Right cardiac atrium (tissue), 5 donors: Measurements from ENCODE around the gene PPDPF. TPM values are rescaled to one million over a fixed set of nuclear protein-coding genes. Genes with fewer than 3 reads are reported as not detected.
"Not testable (repeated sequence)": the region's sequence is repeated elsewhere in the genome, so short reads cannot be mapped to it uniquely, and the experiment has no call there.

Experiments
- ATAC-seq, 2 donors: fragments of 200-7000 bp; cut with Tn5 transposase; one replicate each; pipeline versions ENCODE4 v1.8.0 to v1.9.1; 2020; ENCODE audit warnings: moderate library complexity in 2 of 2, mild to moderate bottlenecking in 1 of 2
- DNase-seq, 3 donors: peaks; one replicate each; pipeline ENCODE4 v3.0.0-alpha.2; 2020
- H3K27ac ChIP-seq: one replicate; pipeline ENCODE4 v1.5.1; 2013; ENCODE audit warnings: mild to moderate bottlenecking, low read length, control low read depth, moderate library complexity
- H3K27me3 ChIP-seq: one replicate; pipeline ENCODE4 v1.6.1; 2013; ENCODE audit not compliant: control insufficient read depth, insufficient read depth
- H3K4me1 ChIP-seq: one replicate; pipeline ENCODE4 v1.6.1; 2013; ENCODE audit warnings: low read length; ENCODE audit not compliant: control insufficient read depth, insufficient read depth
- H3K4me3 ChIP-seq: one replicate; pipeline ENCODE4 v1.5.1; 2013; ENCODE audit warnings: low read length, control low read depth
- H3K9me3 ChIP-seq: one replicate; pipeline ENCODE4 v1.6.1; 2013; ENCODE audit warnings: low read length; ENCODE audit not compliant: control insufficient read depth
- WGBS: extraction: QIAGEN DNeasy Blood & Tissue Kit; methylation state at CpG from one replicate; pipeline ENCODE4 v1.1.7; 2013; 5-methylcytosine and 5-hydroxymethylcytosine counted together
- intact Hi-C, 4 donors: fragments of 100-400 bp; cut with DNase I; formaldehyde crosslinking; loops; one replicate each; pipeline versions ENCODE4 v1.11.0 to v1.14.0; 2022 to 2023
- polyA plus RNA-seq: library from polyadenylated mRNA; stranded (reverse); fragments of 200-250 nt; gene quantifications from one replicate; pipeline ENCODE4 v1.2.3, GENCODE V29; 2013
- total RNA-seq, 4 donors: library from RNA; stranded (reverse); fragmentation: NEBNext Ultra II Directional; extraction: Animal tissue kit (Norgen Biotek cat#: 25700); gene quantifications; one replicate each; pipeline ENCODE4 v1.2.1, GENCODE V29; 2021
- donor health status: healthy with polysubstance abuse.
- donor health status: DM: no; HTN: yes; CAD: no.
- donor health status: DM: no; HTN: no; CAD: no.
- donor health status: DM: no; HTN: yes; CAD: no; lungs with severe emphysema.
- donor health status: DM: yes; HTN: yes; CAD: no.

PPDPF gene
- total and polyA plus RNA-seq, 5 donors = 143 to 276 (median 236) TPM

- peaks cover 3% of the 10 kb centered on the region for H3K4me1 ChIP-seq
- WGBS = 20% methylated on average over 26 of the region's 26 CpGs
- H3K4me3 ChIP-seq = no peak overlapping the region
- peak; percentile 52 to 84 (median 80) for DNase-seq
- intact Hi-C loops = no loop called here
- peak overlapping the region; percentile 44 for H3K27ac ChIP-seq
- ATAC-seq = peak; percentile 27 to 29
- peaks cover 8% of the 10 kb centered on the region for H3K9me3 ChIP-seq
- H3K27me3 ChIP-seq = no peaks in the 10 kb centered on the region
Measured at GRCh38 chr20:63501818-63502670, 18.5 kb upstream of the PPDPF start.

DNA sequence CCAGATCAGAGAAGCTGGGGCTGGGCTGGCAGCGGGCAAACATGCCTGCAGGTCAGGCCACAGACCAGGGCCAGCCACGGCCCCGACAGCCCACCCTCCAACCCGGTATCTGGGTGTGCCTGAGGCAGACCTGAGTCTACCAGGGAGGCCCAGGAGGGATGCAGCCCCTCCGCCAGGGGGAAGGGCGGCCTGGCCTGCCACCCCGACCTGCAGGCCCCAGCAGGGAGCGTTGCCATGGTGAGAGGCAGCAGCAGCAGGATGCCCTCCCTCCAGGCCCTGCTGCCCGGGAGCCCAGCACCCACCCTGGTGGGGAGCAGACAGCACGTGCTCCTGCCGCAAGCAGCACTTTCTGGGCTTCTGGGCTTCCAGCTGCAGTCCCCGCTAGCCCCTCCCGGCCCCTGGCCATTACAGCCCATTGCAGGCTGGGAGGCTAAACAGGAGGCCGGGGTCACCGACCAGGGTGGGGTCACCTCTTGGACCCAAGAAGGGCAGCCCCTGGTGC, 17.8 kb upstream of the PPDPF start:
- Histone ChIP-seq H3K4me1 (peaks cover 3% of the 10 kb centered on the region), H3K27ac (no peak overlapping the region), H3K9me3 (peaks cover 8% of the 10 kb centered on the region), H3K27me3 (no peaks in the 10 kb centered on the region), H3K4me3 (no peak overlapping the region)
- 65% methylated on average over 15 of the region's 15 CpGs for WGBS
- ATAC-seq = no peak
- peak in 2 of 3 donors; percentile 39 to 52 for DNase-seq
- intact Hi-C loops = no loop called here

GRCh38 chr20:63503524-63503923, 17.0 kb upstream of the PPDPF start:
- ATAC-seq = no peak
- Histone ChIP-seq H3K27ac (no peak overlapping the region), H3K27me3 (no peaks in the 10 kb centered on the region), H3K9me3 (peaks cover 8% of the 10 kb centered on the region), H3K4me3 (no peak overlapping the region), H3K4me1 (peaks cover 3% of the 10 kb centered on the region)
- intact Hi-C loops = no loop called here
- DNase-seq = peak in 1 of 3 donors; percentile 29
- 40% methylated on average over 7 of the region's 7 CpGs for WGBS

DNA sequence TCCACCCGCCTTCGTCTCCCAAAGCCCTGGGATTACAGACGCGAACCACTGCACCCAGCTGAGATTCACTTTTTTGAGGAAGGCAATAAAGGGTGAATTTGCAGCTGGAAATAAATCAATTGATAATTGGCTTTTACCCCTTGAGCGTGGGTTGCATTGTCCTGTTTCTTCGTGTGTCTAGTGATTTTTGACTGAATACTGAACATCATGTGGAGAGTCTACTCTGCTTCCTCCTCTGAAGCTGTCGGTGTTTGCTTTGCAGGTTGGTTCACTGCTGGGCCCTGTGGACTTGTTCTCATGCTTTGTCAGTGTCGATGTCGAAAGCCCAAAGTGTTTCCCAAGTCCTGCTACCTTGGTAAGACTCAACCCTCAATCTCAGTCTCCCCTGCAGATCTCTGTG, 15.9 kb upstream of the PPDPF start:
- peaks cover 8% of the 10 kb centered on the region for H3K9me3 ChIP-seq
- no peak overlapping the region for H3K4me3 ChIP-seq
- DNase-seq (no peak), ATAC-seq (no peak)
- H3K27ac ChIP-seq = no peak overlapping the region
- peaks cover 3% of the 10 kb centered on the region for H3K4me1 ChIP-seq
- intact Hi-C loops = no loop called here
- H3K27me3 ChIP-seq = no peaks in the 10 kb centered on the region
- 89% methylated on average over 9 of the region's 9 CpGs for WGBS

- ATAC-seq (no peak), DNase-seq (no peak)
- intact Hi-C loops = no loop called here
- Histone ChIP-seq H3K4me1 (peaks cover 3% of the 10 kb centered on the region), H3K27me3 (no peaks in the 10 kb centered on the region), H3K4me3 (no peak overlapping the region), H3K27ac (no peak overlapping the region), H3K9me3 (peaks cover 8% of the 10 kb centered on the region)
- WGBS = 87% methylated on average over 8 of the region's 8 CpGs
Measured at GRCh38 chr20:63505281-63505680, 15.3 kb upstream of the PPDPF start.

- no peak for DNase-seq
- intact Hi-C loops = no loop called here
- H3K4me1 ChIP-seq = peaks cover 1% of the 10 kb centered on the region
- no peak overlapping the region for H3K4me3 ChIP-seq
- 89% methylated on average over 12 of the region's 12 CpGs for WGBS
- no peak for ATAC-seq
- no peaks in the 10 kb centered on the region for H3K27me3 ChIP-seq
- peaks cover 8% of the 10 kb centered on the region for H3K9me3 ChIP-seq
- H3K27ac ChIP-seq = no peak overlapping the region
Measured at GRCh38 chr20:63505723-63506122, 14.8 kb upstream of the PPDPF start.

DNA sequence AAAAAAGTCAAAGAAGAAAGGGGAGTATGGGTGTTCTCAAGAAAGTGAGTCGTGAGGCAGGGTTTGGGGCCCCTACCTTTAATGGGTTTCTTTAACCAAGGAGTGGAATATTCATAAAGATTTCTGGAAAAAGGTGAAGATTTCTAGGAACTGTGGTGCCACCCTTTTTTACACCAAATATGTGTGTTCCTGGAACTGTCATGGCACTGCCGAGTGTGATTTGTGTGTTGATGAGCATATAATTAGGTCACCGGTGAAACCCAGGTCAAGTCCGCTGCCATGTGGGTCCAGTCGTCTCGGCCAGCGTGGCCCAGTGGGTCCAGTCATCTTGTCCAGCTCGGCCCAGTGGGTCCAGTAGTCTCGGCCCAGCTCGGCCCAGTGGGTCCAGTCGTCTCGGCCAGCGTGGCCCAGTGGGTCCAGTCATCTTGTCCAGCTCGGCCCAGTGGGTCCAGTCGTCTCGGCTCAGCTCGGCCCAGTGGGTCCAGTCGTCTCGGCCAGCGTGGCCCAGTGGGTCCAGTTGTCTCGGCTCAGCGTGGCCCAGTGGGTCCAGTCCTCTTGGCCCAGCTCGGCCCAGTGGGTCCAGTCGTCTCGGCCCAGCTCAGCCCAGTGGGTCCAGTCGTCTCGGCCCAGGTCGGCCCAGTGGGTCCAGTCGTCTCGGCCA, 13.4 kb upstream of the PPDPF start:
- Histone ChIP-seq H3K27ac (no peak overlapping the region), H3K27me3 (no peaks in the 10 kb centered on the region), H3K4me1 (no peaks in the 10 kb centered on the region), H3K4me3 (no peak overlapping the region), H3K9me3 (peaks cover 8% of the 10 kb centered on the region)
- ATAC-seq (no peak), DNase-seq (peak in 2 of 3 donors; percentile 25 to 53)
- 92% methylated on average over 30 of the region's 30 CpGs for WGBS
- intact Hi-C loops = no loop called here

DNA sequence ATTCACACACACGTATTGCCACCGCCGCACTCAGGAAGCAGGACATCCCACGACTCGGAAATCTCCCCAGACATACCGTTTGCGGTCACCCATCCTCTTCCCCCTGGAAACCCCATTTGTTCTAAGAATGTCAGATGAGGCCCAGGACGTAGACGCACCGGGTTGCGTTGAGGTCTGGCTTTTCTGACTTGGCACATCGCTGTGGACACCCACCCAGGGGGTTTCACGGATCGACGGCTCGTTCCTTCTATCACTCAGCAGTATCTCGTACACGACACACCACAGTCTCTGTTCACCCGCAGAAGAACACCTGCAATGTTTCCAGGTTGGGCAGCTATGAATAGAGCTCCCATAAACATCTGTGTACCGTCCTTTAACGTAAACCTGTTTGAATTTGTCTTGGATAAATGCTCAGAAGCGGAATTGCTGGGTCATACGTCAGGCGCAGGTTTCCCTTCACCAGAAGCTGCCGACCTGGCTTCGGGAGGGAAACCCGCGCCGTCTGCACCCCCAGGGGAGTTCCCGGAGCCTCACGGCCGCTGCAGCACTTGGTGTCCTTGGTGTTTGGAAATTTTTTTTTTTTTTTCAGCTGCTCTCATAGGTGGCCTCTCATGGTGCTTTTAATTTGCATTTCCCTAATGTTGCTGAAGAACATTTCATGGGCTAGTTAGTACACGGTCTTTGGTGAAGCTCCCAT, 12.3 kb upstream of the PPDPF start:
- Histone ChIP-seq H3K4me3 (no peak overlapping the region), H3K9me3 (peaks cover 8% of the 10 kb centered on the region), H3K27ac (no peak overlapping the region), H3K4me1 (no peaks in the 10 kb centered on the region), H3K27me3 (no peaks in the 10 kb centered on the region)
- ATAC-seq = no peak
- DNase-seq = peak in 1 of 3 donors; percentile 37
- 91% methylated on average over 33 of the region's 33 CpGs for WGBS
- intact Hi-C loops = no loop called here

DNA sequence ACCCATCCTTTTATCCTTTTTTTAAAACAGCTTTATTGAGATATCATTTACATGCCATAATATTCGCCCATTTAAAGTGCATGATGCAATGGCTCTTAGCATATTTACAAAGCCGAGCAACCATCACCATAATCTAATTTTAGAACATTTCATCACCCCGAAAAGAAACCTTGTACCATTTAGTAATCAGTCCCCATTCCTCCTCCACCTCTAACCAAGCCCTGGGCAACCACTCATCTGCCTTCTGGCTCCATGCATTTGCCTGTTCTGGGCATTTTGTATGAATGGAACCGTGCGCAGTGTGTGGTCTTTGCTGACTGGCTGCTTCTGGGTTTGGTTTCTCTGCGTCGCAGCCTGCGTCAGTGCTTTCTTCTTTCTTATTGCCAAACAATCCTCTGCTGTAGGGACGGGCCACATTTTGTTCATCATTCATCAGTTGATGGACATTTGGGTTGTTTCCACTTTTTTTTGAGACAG, 11.4 kb upstream of the PPDPF start:
- H3K27ac ChIP-seq = no peak overlapping the region
- H3K9me3 ChIP-seq = peaks cover 8% of the 10 kb centered on the region
- DNase-seq (no peak), ATAC-seq (no peak)
- H3K4me3 ChIP-seq = no peak overlapping the region
- WGBS = 84% methylated on average over 9 of the region's 9 CpGs
- no peaks in the 10 kb centered on the region for H3K27me3 ChIP-seq
- intact Hi-C loops = no loop called here
- H3K4me1 ChIP-seq = no peaks in the 10 kb centered on the region

- WGBS = 94% methylated on average over 3 of the region's 3 CpGs
- H3K4me1 ChIP-seq = no peaks in the 10 kb centered on the region
- H3K4me3 ChIP-seq = no peak overlapping the region
- no peak overlapping the region for H3K27ac ChIP-seq
- DNase-seq = no peak
- intact Hi-C loops = no loop called here
- no peaks in the 10 kb centered on the region for H3K27me3 ChIP-seq
- no peak for ATAC-seq
- no peaks in the 10 kb centered on the region for H3K9me3 ChIP-seq
Measured at GRCh38 chr20:63513207-63513606, 7.4 kb upstream of the PPDPF start.

DNA sequence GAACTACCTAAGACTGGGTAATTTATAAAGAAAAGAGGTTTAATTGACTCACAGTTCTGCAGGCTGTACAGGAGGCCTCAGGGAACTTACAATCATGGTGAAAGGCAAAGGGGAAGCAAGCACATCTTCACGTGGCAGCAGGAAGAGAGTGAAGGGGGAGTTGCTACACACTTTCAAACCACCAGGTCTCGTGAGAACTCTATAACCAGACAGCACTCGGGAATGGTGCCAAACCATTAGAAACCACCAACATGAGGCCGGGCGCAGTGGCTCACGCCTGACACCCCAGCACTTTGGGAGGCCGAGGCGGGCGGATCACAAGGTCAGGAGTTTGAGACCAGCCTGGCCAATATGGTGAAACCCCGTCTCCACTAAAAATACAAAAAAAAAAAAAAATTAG, 6.0 kb upstream of the PPDPF start:
- H3K27me3 ChIP-seq, H3K9me3 ChIP-seq, ATAC-seq, H3K4me1 ChIP-seq, H3K4me3 ChIP-seq, H3K27ac ChIP-seq, intact Hi-C loops: not testable (repeated sequence)
- 72% methylated on average over 10 of the region's 10 CpGs for WGBS
- DNase-seq = peak in 2 of 3 donors; percentile 41 to 43
